Thymus (tissue), 11 donors: ENCODE results near the gene PROM2. TPM values are rescaled to one million over a fixed set of nuclear protein-coding genes. Genes with fewer than 3 reads are reported as not detected.

ENCODE experiments used
- DNase-seq, 9 donors: peaks; one replicate each; pipeline ENCODE4 v3.0.0-alpha.2; 2013; ENCODE audit warnings: low spot score in 9 of 9, low read depth in 6 of 9, missing footprints in 1 of 9
- H3K27ac ChIP-seq, 2 donors: one replicate each; pipeline ENCODE4 v1.5.1; 2013; ENCODE audit warnings: control low read depth in 1 of 2, low read depth in 1 of 2, low read length in 1 of 2, mild to moderate bottlenecking in 1 of 2, moderate library complexity in 1 of 2
- H3K27me3 ChIP-seq, 2 donors: one replicate each; pipeline ENCODE4 v1.5.1; 2013; ENCODE audit warnings: low read length in 1 of 2; ENCODE audit not compliant: control insufficient read depth in 2 of 2, insufficient read depth in 1 of 2
- H3K36me3 ChIP-seq, 2 donors: one replicate each; pipeline ENCODE4 v1.5.1; 2013; ENCODE audit warnings: low read length in 1 of 2, mild to moderate bottlenecking in 1 of 2, moderate library complexity in 1 of 2; ENCODE audit not compliant: control insufficient read depth in 2 of 2, insufficient read depth in 2 of 2
- H3K4me1 ChIP-seq, 2 donors: one replicate each; pipeline ENCODE4 v1.5.1; 2013; ENCODE audit warnings: low read length in 2 of 2; ENCODE audit not compliant: control insufficient read depth in 2 of 2, insufficient read depth in 2 of 2
- H3K4me3 ChIP-seq, 2 donors: one replicate each; pipeline ENCODE4 v1.5.1; 2013; ENCODE audit warnings: low read length in 2 of 2, control low read depth in 1 of 2, mild to moderate bottlenecking in 1 of 2
- H3K9me3 ChIP-seq, 2 donors: one replicate each; pipeline ENCODE4 v1.5.1; 2013; ENCODE audit warnings: low read length in 1 of 2, mild to moderate bottlenecking in 1 of 2; ENCODE audit not compliant: control insufficient read depth in 2 of 2, insufficient read depth in 1 of 2
- WGBS: extraction: QIAGEN DNeasy Blood & Tissue Kit; methylation state at CpG from one replicate; pipeline ENCODE4 v1.1.7; 2013; 5-methylcytosine and 5-hydroxymethylcytosine counted together
- polyA plus RNA-seq: library from polyadenylated mRNA; stranded (reverse); fragments of 200-250 nt; gene quantifications from one replicate; pipeline ENCODE4 v1.2.3, GENCODE V29; 2013
- total RNA-seq: library from RNA; stranded (reverse); fragments of 120-200 nt; gene quantifications from one replicate; pipeline ENCODE4 v1.2.4, GENCODE V29; 2013
- donor health status: healthy.

Gene PROM2
- total and polyA plus RNA-seq, 2 donors: 2.3 to 4.3 TPM

GRCh38 chr2:95336406-95336805 is 62.2 kb downstream of the PROM2 start:
- no peak for DNase-seq
- 93% methylated on average over 2 of the region's 2 CpGs for WGBS

GRCh38 chr2:95337829-95338228 is 63.6 kb downstream of the PROM2 start:
- Histone ChIP-seq H3K4me1 (peaks cover 0 to 12% of the 10 kb centered on the region in 2 donors), H3K27ac (no peak overlapping the region), H3K27me3 (peaks cover 0 to 24% of the 10 kb centered on the region in 2 donors), H3K36me3 (no peaks in the 10 kb centered on the region), H3K4me3 (no peak overlapping the region), H3K9me3 (peaks cover 0 to 4% of the 10 kb centered on the region in 2 donors)
- 87% methylated on average over 7 of the region's 7 CpGs for WGBS
- no peak for DNase-seq

More at GRCh38 chr2:95336406-95336805, 62.2 kb downstream of the PROM2 start:
- Histone ChIP-seq H3K36me3 (no peaks in the 10 kb centered on the region), H3K9me3 (peaks cover 0 to 4% of the 10 kb centered on the region in 2 donors), H3K27me3 (peaks cover 0 to 14% of the 10 kb centered on the region in 2 donors), H3K4me3 (no peak overlapping the region), H3K4me1 (peaks cover 0 to 12% of the 10 kb centered on the region in 2 donors), H3K27ac (no peak overlapping the region)

Other genes starting within 250 kb of the PROM2 start
- 190 TPM for gene MAL, start 248.7 kb upstream of the PROM2 start, total RNA-seq
- 143 TPM for gene MAL, start 248.7 kb upstream of the PROM2 start, polyA plus RNA-seq
- gene MRPS5, start 152.6 kb upstream of the PROM2 start, total RNA-seq: 71.5 TPM
- 161 TPM for gene MRPS5, start 152.6 kb upstream of the PROM2 start, polyA plus RNA-seq
- gene ZNF514, start 114.6 kb upstream of the PROM2 start, total RNA-seq: 11.5 TPM
- 18.6 TPM for gene ZNF514, start 114.6 kb upstream of the PROM2 start, polyA plus RNA-seq
- 6.3 TPM for gene ZNF2, start 108.6 kb upstream of the PROM2 start, total RNA-seq
- gene ZNF2, start 108.6 kb upstream of the PROM2 start, polyA plus RNA-seq: 2.5 TPM
- gene ZNF892, start 66.9 kb upstream of the PROM2 start, total RNA-seq: 5.3 TPM
- gene ZNF892, start 66.9 kb upstream of the PROM2 start, polyA plus RNA-seq: 0.39 TPM
- 21.4 TPM for gene KCNIP3, start 22.9 kb downstream of the PROM2 start, total RNA-seq
- 5.3 TPM for gene KCNIP3, start 22.9 kb downstream of the PROM2 start, polyA plus RNA-seq
- gene FAHD2A, start 128.3 kb downstream of the PROM2 start, total RNA-seq: 30.2 TPM
- 16.9 TPM for gene FAHD2A, start 128.3 kb downstream of the PROM2 start, polyA plus RNA-seq
- 0.90 TPM for gene TRIM43B, start 210.3 kb downstream of the PROM2 start, total RNA-seq
- gene TRIM43B, start 210.3 kb downstream of the PROM2 start, polyA plus RNA-seq: 1.3 TPM